Activated CD4-positive, alpha-beta T cell treated with anti-CD3 and anti-CD28 coated beads, Interleukin-2, Interleukin-4, amounts not matched to agents 100 ng/mL and 50 ng/mL, durations not matched to agents 16 hours and 8 hours (primary cell): ENCODE data around the gene PCNX3.

Experiments used
- DNase-seq: peaks from one replicate; pipeline ENCODE4 v3.0.0-alpha.2; 2020; ENCODE audit warnings: low spot score

The PCNX3 gene

DNA sequence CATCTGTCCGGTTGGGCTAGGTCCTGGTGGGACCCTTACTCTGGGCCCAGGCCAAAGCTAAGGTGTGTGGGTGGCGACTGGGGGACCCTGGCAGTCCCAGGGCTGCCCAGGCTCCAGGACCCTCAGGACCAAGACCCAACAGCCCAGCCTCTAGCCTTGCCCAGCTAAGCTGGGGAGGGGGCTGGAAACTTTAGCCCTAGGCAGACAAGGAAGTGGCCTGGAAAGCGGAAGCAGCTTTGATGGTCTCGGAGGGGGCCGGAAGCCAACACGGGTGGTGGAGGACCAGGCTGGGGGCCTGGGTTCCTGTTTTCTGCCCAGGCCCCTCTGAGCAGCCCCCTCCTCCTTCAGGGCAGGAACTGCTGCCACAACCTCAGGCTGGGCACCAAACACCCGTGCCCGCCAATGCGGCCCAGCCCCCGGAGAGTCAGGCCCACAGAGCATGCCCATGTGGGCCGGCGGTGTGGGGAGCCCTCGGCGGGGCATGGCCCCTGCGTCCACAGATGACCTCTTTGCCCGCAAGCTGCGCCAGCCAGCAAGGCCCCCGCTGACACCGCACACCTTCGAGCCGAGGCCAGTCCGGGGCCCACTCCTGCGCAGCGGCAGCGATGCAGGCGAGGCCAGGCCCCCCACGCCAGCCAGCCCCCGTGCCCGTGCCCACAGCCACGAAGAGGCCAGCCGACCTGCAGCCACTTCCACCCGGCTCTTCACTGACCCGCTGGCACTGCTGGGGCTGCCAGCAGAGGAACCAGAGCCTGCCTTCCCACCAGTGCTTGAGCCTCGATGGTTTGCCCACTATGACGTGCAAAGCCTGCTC, 25.1 kb downstream of the PCNX3 start:
- DNase-seq: peak; percentile 32

DNA sequence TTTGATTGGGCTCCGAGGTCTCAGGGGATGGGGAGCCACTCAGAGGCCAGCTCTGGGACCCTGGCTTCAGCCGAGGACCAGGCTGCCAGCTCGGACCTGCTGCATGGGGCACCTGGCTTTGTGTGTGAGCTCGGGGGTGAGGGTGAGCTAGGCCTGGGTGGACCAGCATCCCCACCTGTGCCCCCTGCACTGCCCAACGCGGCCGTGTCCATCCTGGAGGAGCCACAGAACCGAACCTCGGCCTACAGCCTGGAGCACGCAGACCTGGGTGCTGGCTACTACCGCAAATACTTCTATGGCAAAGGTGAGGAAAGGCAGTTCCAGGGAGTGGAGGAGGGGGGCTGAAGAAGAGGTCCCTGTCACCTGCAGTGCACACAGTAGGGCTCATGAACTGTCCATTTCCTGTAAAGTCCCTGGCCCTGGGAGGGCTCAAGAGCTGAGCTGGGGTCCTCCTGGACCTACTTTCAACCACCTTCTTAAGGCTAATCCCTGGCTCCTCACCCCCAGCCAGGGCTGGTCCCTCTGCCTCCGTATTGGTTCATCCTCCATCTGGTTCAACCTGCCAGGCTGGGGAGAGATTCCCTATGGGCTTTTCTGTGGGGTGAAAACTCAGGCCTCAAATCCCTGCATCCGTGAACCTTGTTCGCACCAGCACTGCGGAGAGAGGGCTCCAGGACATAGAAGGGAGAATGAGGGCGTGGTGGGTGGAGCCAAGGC, 25.9 kb downstream of the PCNX3 start:
- DNase-seq: no peak

DNA sequence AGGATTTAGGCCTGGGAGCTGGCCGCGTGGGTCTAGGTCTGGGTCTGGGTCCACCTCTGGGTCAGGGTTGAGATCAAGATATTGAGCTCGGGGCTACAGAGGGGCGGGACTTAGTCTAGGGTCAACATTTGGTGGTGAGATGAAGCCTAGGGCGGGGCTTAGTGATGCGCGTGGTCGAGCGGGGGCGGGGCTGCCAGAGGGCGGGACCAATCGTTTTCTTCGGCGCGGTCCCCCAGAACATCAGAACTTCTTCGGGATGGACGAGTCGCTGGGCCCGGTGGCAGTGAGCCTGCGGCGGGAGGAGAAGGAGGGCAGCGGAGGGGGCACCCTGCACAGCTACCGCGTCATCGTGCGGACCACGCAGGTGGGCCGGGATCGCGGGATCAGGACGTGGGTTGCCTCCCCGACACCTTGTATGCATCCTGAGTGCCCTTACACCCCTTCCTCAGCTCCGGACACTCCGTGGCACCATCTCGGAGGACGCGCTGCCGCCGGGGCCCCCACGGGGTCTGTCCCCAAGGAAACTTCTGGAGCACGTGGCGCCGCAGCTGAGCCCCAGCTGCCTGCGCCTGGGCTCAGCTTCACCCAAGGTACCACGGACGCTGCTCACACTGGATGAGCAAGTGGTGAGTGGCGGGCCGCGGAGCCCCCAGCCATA, 26.6 kb downstream of the PCNX3 start:
- DNase-seq: no peak

DNA sequence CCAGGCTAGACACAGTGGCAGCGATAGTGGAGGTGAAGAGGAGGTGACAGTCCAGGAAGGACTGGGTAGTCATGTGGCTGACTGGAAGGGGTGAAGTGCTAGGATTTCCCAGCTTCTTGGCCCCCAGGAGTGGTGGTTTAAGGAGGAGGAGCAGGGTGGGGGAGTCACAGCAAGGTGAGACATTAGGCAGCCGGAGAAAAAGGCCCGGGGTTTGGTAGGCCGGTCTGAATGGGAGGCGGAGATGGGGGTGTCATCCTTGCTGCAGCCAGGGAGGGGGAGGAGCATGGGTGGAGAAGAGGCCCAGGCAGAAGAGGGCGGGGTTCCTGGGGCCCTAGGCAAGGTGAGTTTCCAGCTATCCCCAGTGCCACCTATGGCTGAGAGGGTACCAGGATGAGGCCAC, 28.4 kb downstream of the PCNX3 start:
- DNase-seq: no peak

DNA sequence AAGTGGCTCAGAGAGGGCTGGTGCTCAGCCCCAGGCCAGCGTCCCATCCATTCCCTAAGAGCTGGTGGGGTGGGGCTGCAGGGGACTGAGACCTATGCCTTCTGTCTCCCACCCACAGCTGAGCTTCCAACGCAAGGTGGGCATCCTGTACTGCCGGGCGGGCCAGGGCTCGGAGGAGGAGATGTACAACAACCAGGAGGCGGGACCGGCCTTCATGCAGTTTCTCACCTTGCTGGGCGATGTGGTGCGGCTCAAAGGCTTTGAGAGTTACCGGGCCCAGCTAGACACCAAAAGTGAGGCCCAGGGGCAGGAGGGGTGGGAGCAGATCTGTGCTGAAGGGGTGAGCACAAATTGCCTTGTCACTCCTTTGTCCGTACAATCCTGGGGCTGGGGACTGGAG, 29.3 kb downstream of the PCNX3 start:
- DNase-seq: no peak

DNA sequence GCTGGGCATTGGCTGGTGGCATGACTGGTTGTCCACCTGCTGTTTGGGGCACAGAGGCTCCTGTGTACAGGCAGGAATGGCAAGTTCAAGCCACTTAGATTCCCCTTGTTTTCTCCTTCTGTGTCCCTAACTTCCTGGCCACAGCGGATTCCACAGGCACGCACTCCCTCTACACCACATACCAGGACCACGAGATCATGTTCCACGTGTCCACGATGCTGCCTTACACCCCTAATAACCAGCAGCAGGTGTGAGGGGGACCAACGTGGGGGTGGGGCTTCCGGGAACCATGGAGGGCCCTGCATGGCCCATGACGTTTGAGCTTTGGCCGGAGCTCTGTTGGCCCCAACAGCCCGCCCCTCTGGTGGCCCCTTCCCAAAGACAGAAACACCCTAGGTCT, 30.1 kb downstream of the PCNX3 start:
- no peak for DNase-seq

DNA sequence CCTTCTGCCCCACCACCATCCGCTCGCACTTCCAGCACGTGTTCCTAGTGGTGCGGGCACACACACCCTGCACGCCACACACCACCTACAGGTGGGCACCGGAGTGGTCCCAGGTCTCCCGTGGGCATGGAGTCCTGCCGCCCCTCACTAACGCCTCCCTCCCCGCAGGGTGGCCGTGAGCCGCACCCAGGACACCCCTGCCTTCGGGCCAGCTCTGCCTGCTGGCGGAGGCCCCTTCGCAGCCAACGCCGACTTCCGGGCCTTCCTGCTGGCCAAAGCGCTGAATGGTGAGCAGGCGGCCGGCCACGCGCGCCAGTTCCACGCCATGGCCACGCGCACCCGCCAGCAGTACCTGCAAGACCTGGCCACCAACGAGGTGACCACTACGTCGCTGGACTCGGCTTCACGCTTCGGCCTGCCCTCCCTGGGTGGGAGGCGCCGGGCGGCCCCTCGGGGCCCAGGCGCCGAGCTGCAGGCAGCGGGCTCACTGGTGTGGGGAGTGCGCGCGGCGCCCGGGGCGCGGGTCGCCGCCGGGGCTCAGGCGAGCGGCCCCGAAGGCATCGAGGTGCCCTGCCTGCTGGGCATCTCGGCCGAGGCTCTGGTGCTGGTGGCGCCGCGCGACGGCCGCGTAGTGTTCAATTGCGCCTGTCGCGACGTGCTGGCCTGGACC, 30.8 kb downstream of the PCNX3 start:
- DNase-seq: no peak

DNA sequence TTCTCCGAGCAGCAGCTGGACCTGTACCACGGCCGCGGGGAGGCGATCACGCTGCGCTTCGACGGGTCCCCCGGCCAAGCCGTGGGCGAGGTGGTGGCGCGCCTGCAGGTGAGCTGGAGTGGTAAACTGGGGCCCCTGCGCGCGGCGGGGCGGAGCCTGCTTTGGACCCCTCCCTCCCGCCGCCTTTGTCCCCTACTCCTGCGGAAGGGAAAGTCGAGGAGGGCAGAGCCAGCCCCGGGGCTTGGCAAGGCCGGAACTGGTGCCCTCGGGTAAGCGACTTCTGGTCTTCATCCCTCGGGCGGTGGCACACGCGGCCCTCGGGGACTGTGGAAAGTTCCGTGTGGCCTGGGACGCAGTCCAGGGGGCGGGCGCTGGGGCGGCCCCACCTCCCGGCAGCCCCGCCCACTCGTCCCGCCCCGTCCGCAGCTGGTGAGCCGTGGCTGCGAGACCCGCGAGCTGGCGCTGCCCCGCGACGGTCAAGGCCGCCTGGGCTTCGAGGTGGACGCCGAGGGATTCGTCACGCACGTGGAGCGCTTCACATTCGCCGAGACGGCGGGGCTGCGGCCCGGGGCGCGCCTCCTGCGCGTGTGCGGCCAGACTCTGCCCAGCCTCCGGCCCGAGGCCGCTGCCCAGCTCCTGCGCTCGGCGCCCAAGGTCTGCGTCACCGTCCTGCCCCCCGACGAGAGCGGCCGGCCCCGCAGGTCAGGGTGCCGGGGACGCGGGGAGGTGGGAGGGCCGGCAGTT, 31.6 kb downstream of the PCNX3 start:
- DNase-seq: no peak

DNA sequence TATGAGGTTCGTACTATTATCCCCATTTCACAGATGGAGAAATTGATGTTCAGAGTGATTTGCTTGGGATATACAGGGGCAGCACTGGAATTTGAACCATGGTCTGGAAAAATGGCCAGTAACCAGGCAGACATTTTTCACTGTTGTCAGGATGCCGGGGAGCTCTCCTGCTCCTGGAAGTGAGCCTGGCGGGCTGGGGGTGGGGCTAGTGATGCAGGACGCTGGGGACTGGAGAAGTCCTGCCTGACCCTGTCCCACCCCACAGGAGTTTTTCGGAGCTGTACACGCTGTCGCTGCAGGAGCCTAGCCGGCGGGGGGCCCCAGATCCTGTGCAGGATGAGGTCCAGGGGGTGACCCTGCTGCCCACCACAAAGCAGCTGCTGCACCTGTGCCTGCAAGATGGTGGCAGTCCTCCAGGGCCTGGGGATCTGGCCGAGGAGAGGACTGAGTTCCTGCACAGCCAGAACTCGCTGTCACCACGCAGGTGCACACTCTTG, 33.5 kb downstream of the PCNX3 start:
- no peak for DNase-seq

DNA sequence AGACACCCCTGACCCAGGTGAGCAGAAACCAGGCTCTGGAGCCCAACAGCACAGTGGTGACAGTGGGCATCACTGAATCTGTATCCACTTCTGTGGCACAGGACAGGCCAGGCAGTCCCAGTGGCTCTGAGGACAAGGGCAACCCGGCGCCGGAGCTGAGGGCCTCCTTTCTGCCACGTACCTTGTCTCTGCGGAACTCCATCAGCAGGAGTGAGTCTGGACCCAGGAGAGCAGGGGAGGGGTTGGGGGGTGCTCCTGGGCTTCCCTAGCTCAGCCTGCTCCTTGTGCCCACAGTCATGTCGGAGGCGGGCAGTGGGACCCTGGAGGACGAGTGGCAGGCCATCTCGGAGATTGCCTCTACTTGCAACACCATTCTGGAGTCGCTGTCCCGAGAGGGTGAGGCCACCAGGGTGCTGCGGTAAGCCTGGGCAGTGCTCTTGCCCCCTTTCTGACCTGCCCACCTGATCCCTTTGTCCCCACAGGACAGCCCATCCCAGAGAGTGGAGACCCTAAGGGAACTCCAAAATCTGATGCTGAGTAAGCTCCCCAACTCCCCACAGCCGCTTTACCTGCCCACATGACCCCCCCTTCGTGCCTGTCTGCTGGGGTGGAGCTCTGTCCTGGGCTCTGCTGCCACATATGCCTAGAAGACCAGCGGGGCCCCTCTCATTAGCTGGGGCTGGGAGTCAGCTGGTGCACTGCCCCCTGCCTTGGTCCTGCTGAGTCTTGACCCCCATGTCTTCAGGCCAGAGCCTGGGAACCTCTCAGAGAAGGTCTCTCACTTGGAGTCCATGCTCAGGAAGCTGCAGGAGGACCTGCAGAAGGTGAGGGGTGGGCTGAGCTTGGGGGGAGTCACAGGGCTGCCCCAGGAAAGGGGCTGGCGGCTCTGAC, 34.3 kb downstream of the PCNX3 start:
- DNase-seq: no peak

DNA sequence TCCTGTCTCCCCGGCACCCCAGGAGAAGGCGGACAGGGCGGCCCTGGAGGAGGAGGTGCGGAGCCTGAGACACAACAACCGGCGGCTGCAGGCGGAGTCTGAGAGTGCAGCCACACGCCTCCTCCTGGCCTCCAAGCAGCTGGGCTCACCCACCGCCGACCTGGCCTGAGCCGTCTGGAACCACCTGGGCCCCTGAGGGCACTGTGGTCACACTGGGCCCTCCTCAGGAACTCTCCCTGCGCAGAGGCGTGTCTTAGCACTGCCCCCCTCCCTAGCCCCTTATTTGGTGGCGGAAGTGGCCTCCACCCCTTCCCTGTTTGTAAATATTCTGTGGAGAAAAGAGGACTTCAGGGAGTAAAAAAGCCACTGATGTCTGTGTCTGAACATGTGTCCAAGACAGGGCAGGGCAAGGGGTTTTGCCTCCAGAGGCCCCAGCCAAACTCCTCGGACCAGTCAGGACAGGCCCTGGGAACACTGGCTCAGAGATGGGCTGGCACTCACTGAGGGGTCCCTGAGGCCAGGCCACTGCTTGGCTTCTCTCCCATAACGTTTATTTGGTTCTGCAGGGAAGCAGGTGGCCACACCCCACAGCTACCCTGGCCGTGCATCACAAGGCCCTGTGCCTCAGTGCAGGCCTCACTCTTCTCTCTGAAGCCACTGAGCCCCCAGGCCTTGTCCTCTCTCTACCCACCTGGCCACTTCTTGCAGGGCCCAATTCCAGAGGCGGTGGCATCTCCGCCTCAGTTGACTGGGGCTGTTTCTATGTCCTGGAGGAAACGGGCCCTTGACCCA, 35.2 kb downstream of the PCNX3 start:
- no peak for DNase-seq

DNA sequence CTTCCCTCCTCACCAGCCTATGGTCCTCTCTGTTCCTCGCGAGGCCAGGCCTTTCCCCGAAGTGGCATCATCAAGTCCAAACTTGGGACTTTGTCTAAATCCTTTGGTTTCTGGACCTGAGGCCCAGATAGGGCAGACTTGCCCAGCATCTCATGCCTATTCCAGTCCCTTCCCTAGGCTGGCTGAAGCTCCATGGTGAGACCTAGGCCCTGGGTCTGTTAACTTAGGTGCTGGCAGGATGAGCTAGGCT, 35.7 kb downstream of the PCNX3 start:
- DNase-seq: no peak

DNA sequence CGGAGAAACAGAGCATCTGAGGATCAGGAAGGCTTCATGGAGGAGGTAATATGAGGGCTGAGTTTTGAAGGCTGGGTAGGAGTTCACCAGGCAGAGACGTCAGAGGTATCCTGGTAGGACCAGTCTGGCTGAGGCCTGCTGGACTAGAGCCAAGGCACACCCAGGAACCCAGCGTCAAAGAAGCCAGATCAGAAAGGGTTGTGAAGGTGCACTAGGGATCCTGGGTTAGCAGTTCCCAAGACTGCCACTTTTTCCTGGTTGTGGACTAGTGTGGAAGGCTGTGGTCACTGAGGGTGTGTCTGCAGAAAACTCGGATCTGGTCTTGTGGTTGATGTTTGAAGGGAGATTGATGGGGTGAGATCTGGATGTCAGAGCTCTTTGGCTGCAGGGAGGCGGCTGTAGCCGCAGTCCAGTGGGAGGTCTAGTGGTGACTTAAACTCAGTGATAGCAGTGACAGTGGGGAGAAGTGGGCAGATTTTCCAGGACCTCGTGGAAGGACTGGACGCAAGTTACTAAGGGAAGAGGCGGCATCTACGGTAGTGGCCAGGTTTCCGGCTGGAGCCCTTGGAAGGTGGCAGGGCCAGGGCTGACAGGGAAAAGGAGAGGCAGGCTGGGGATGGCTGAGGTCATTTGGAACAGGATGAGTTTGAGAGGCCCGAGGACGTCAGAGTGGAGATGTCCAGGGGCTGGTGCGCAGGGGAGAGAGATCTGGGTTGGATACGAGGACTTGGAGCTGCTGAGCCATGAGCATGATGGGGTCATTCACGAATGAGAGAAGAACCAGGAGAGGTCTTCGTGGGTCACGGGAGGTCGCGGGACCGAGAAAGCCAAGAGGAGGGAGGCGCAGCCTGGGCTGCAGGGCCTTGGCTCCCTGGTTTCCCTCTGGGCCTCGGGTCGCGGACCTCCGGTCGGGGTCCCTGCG, 36.3 kb downstream of the PCNX3 start:
- no peak for DNase-seq

DNA sequence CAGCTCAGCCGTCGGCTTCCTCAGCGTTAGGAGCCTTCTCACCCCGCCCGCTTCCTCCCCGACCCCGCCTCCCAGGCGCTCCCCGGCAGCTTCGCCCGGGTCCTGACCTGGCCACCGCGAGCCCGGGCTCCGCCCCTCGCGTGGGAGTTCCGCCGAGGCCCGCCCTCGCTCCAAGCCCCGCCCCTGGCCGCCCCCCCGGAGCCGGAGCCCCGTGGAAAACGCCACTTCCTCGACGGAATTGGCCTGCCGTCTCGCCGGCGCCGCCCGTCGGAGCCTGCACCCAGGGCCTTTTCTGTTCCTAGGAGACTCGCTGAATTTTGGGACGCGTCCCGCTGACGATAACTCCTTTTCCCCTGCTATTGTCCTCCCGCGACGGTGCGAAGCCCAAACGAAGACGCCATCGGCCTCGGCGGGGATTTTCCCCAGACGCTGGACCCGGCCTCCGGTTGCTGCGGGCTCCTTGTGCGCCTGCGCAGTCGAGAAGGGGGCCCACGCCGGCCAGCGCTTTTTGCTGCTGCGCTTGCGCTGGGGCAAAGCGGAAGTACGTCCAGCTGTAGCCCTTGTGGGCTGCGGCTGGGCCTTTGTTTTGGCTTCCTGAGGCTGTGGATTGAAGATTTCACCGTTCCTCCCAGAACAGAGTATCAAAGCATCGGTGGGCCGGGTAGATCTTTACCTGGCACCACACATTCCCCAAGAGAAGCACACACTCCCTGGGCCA, 37.1 kb downstream of the PCNX3 start:
- DNase-seq: peak; percentile 91

DNA sequence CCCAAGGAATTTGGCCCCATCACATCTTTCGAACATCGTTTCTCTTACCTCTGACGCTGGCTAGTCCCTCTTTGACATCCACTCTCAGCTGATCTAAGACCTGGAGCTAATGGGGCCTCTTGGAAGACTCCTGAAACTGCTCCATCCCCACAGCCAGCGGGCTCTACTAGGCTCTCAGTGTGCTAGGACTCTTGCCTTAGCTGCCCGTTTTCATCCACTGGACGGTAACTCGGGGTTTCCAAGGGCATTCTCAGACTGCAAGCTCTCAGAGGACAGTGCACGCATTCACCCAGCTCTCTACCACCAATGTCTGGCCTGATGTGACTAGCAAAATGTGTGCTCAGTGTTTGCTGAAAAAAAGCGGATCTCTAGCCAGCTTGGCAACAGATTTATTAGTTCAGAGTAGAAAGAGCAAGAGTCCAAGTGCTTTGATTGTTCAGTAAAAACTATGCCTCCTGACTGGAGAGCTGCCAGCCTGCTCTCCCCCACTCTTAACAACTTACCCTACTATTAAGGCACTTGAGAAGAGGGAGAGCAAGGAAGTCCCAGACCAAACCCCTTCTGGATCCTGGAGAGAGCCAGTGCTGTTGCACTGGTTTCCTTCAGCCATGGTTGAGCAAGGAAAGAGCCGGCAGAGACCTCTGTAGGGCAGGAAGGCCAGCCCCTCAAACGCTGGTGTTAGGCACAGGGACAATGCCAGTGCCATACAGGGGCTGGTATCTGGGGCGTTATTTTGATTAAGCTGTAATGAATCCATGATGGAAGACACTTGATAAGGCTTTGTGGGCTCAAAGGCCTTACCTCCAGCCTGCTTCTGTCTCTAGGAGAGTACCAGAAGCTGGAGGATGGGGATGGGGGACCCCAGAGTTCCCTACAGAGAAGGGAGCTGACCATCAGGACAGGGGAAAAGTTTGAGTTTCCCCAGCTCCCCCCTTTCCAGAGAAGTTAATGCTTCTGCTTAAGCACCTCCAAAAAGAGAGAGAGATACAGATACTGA, 38.0 kb downstream of the PCNX3 start:
- DNase-seq: peak; percentile 17

DNA sequence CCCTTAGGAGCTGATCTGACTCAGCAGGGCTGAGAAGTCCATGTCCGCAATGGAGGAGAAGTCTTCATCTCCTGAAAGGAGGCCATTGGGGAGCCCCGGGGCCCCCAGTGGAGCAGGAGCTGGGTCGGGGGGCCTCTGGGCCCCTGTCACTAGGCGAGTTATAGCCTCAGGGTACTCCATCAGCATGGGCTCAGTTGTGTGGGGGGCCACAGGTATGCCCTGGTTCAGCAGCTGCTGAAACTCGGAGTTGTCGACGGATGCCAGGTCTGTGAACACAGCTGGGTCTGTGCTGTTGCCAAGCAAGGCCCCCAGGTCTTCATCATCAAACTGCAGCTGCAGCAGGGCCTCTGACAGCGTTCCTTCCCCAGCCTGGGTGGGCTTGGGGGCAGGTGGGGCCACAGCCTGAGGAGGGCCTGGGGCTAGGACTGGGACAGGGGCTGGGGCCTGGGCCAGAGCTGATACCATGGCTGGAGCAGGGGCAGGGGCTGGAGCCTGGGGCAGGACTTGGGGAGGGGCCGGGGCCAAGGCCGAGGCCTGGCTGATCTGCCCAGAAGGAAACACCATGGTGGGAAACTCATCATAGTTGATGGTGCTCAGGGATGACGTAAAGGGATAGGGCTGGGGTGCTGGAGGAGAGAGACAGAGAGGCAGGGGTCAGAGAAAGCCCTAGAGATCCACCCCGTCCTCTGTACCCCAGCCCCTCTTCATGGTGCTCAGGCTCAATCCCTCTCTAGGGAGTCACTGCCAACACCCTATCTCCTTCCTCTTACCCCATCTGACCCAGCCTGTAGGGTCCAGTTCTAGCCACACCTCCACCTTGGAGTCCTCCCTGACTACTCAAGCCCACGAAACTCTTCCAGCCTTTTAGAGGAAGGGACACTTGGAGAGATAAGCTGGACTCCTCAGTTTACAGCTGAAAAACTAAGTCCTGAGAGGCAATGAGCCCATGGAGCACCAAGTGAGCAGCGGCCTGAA, 39.1 kb downstream of the PCNX3 start:
- DNase-seq: no peak
